Immature natural killer cell (primary cell): ENCODE data around the gene APLF. TPM values are rescaled to one million over a fixed set of nuclear protein-coding genes. Genes with fewer than 3 reads are reported as not detected.
"Not testable (repeated sequence)": the region's sequence is repeated elsewhere in the genome, so short reads cannot be mapped to it uniquely, and the experiment has no call there.

ENCODE experiments used
- DNase-seq, 3 donors: peaks; one replicate each; pipeline ENCODE4 v3.0.0; 2022; ENCODE audit warnings: mixed read lengths in 1 of 3
- H3K27ac Mint-ChIP-seq, 6 donors: one replicate each; pipeline ENCODE4 v1.8.0; 2020; ENCODE audit warnings: mixed read lengths in 6 of 6, mild to moderate bottlenecking in 5 of 6, inconsistent platforms in 4 of 6, moderate library complexity in 3 of 6
- H3K27me3 Mint-ChIP-seq, 3 donors: one replicate each; pipeline ENCODE4 v1.8.0; 2020 to 2021; ENCODE audit warnings: low read depth in 3 of 3, mild to moderate bottlenecking in 3 of 3, mixed read lengths in 3 of 3, moderate library complexity in 3 of 3, inconsistent platforms in 1 of 3
- H3K36me3 Mint-ChIP-seq, 3 donors: one replicate each; pipeline ENCODE4 v1.8.0; 2020; ENCODE audit warnings: mixed read lengths in 3 of 3, inconsistent platforms in 2 of 3, mild to moderate bottlenecking in 2 of 3
- H3K4me1 Mint-ChIP-seq, 2 donors: one replicate each; pipeline ENCODE4 v1.8.0; 2020; ENCODE audit warnings: inconsistent platforms in 2 of 2, mild to moderate bottlenecking in 2 of 2, mixed read lengths in 2 of 2, moderate library complexity in 1 of 2
- H3K4me3 Mint-ChIP-seq, 5 donors: one replicate each; pipeline ENCODE4 v1.8.0; 2020; ENCODE audit warnings: mild to moderate bottlenecking in 5 of 5, mixed read lengths in 5 of 5, inconsistent platforms in 3 of 5, moderate library complexity in 3 of 5
- H3K9me3 Mint-ChIP-seq, 6 donors: one replicate each; pipeline ENCODE4 v1.8.0; 2020; ENCODE audit warnings: mild to moderate bottlenecking in 6 of 6, mixed read lengths in 6 of 6, inconsistent platforms in 4 of 6, moderate library complexity in 3 of 6
- polyA plus RNA-seq, 3 donors: library from polyadenylated mRNA; unstranded; fragments of 300-500 nt; fragmentation: Illumina TruSeq; gene quantifications; one replicate each; pipeline ENCODE4 v1.2.3, GENCODE V29; 2021

APLF gene
- polyA plus RNA-seq, 3 donors from 2014 or later, result 0.74 to 0.97 TPM; not detected in 1

DNA sequence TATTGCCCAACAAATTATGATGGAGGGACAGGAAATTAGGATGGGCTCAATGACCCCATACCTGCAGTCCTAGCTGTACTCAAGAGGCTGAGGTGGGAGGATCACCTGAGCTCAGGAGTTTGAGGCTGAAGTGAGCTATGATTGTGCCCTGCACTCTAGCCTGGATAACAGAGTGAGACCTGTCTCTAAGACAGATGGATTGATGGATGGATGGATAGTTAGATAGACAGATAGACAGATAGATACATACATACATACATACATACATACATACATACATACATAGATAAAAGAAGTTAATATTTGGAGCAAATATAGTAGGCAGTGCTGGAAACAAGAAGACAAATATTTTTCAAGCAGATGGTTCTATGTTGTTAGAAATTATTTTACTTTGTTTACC is 97.9 kb downstream of the APLF start:
- DNase-seq, result no peak
- H3K36me3 Mint-ChIP-seq, result peaks cover 0 to 3% (median 0%) of the 10 kb centered on the region in 3 donors
- no peaks in the 10 kb centered on the region for H3K9me3 Mint-ChIP-seq
- H3K4me1 Mint-ChIP-seq, result no peaks in the 10 kb centered on the region
- no peak overlapping the region for H3K4me3 Mint-ChIP-seq
- peaks cover 0 to 1% (median 0%) of the 10 kb centered on the region in 3 donors for H3K27me3 Mint-ChIP-seq
- H3K27ac Mint-ChIP-seq, result no peak overlapping the region

DNA sequence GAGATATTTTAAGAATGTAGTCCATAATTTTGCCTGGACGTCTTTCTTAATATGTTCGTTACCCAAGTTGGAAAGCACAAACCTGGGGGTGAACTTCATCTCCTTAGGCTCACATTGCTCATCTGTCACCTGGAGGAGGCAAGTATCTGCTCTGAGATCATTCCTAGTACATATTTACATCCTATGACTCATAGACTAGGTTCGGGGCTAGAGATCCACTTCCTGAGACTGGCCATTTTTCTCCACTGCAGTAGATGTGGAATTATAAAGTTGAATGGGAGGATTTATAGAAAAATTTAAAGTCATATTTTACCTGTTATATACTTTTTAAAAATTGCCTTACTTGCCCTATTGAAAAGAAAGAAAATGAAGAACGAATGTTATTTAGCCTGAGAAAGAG is 98.5 kb downstream of the APLF start:
- Mint-ChIP-seq H3K27me3 (peaks cover 0 to 1% (median 0%) of the 10 kb centered on the region in 3 donors), H3K4me3 (no peak overlapping the region), H3K9me3 (peaks cover 0 to 5% (median 0%) of the 10 kb centered on the region in 6 donors), H3K4me1 (no peaks in the 10 kb centered on the region), H3K36me3 (peaks cover 0 to 3% (median 0%) of the 10 kb centered on the region in 3 donors), H3K27ac (no peak overlapping the region)
- no peak for DNase-seq

DNA sequence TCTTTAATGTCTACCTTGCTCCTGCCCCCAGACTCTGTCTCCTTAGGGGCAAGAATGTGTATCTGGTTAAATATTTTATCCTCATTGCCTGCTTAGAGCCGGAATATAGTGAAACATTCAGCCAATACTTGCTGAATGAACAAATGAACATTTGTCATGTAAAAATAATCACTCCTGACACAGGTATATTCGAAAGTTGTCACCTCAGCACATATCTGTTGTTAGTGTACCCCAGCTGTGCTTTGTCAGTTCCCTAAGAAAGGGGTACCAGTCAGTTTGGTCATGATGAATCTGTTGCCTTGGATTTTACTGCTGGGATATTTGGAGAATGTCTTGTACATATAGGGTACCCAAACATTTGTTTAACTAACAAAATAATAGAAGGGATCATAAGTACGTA is 99.0 kb downstream of the APLF start:
- Mint-ChIP-seq H3K4me1 (no peaks in the 10 kb centered on the region), H3K36me3 (peaks cover 0 to 3% (median 0%) of the 10 kb centered on the region in 3 donors), H3K4me3 (no peak overlapping the region), H3K9me3 (peaks cover 0 to 5% (median 0%) of the 10 kb centered on the region in 6 donors), H3K27ac (no peak overlapping the region), H3K27me3 (peaks cover 0 to 1% (median 0%) of the 10 kb centered on the region in 3 donors)
- DNase-seq, result no peak

DNA sequence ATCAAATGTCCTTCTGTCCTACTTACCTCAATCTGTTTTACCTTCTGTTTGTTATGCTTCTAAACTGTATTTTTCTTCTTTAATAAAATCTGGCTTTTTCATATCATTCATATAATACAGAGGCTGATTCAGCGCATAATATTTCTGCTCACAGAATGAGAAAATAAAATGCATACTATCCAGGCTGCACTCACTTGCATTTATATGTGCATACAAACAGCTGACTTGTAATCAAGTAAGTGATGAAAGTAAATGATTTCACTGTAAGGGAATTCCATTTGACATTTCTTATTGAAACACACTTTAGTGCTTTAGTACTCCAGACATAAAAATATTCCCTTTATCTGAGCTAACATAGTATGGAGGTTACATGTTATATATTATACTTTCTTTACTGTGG is 100.7 kb downstream of the APLF start:
- H3K27me3 Mint-ChIP-seq, result peaks cover 0 to 3% (median 0%) of the 10 kb centered on the region in 3 donors
- H3K36me3 Mint-ChIP-seq, result peaks cover 0 to 3% (median 0%) of the 10 kb centered on the region in 3 donors
- peaks cover 0 to 5% (median 0%) of the 10 kb centered on the region in 6 donors for H3K9me3 Mint-ChIP-seq
- H3K27ac Mint-ChIP-seq, result no peak overlapping the region
- DNase-seq, result no peak
- no peak overlapping the region for H3K4me3 Mint-ChIP-seq
- no peaks in the 10 kb centered on the region for H3K4me1 Mint-ChIP-seq

DNA sequence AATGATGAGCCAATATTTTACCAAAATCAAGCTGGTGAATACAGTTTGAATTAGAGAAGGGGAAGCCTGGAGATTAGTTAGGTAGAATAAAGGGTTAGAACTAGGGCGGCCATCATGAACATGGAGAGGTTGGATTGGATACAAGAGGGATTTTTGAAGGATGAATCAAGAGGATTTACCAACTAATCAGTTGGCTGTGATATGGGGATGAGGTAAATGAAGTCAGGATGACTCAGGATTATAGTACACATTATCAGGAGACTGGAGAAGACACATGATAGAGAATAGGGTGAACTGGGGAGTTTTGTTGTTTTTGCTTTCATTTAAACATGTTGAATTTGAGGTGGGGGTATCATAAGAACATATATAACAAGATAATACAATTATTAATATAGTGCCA is 102.2 kb downstream of the APLF start:
- Mint-ChIP-seq H3K36me3 (peaks cover 0 to 3% (median 0%) of the 10 kb centered on the region in 3 donors), H3K4me3 (no peak overlapping the region), H3K9me3 (peaks cover 0 to 5% (median 0%) of the 10 kb centered on the region in 6 donors), H3K4me1 (no peaks in the 10 kb centered on the region), H3K27ac (no peak overlapping the region), H3K27me3 (peaks cover 0 to 3% (median 0%) of the 10 kb centered on the region in 3 donors)
- DNase-seq, result no peak

DNA sequence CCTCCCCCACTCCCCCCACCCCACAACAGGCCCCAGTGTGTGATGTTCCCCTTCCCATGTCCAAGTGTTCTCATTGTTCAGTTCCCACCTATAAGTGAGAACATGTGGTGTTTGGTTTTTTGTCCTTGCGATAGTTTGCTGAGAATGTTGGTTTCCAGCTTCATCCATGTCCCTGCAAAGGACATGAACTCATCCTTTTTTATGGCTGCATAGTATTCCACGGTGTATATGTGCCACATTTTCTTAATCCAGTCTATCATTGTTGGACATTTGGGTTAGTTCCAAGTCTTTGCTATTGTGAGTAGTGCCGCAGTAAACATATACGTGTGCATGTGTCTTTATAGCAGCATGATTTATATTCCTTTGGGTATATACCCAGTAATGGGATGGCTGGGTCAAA is 103.0 kb downstream of the APLF start:
- H3K27ac Mint-ChIP-seq, H3K9me3 Mint-ChIP-seq, H3K36me3 Mint-ChIP-seq, H3K4me1 Mint-ChIP-seq, H3K4me3 Mint-ChIP-seq, DNase-seq, H3K27me3 Mint-ChIP-seq: not testable (repeated sequence)

DNA sequence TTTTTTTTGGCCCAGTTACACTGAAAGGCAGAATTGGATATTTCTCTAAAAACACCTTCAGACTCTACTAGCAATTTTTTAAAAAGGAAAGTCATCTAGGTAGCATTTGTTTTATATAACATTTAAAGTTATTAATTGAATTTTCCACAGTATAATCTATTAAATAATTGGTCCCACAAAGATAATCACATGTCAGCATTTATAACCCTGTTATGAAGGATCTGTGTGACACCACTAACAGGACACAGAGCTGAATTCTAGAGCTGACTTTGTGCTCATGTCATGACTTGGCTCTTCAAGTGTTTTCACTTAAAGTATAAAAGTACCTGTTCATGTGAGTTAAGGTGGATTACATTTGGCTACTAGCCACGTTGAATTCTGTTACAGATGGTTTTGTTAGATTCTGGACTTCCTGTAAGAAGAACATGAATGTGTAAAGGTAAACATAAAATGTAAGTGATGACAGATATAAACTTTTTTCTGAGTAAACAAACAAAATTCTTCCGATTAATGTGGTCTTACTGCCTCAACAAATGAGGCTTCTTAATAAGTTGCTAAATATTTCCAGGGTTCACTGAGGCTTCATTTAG is 106.9 kb downstream of the APLF start:
- Mint-ChIP-seq H3K36me3 (peaks cover 2 to 7% (median 6%) of the 10 kb centered on the region in 3 donors), H3K27ac (no peak overlapping the region), H3K27me3 (peaks cover 0 to 2% (median 0%) of the 10 kb centered on the region in 3 donors), H3K4me3 (no peak overlapping the region), H3K4me1 (no peaks in the 10 kb centered on the region), H3K9me3 (peaks cover 0 to 5% (median 0%) of the 10 kb centered on the region in 6 donors)
- DNase-seq, result no peak

DNA sequence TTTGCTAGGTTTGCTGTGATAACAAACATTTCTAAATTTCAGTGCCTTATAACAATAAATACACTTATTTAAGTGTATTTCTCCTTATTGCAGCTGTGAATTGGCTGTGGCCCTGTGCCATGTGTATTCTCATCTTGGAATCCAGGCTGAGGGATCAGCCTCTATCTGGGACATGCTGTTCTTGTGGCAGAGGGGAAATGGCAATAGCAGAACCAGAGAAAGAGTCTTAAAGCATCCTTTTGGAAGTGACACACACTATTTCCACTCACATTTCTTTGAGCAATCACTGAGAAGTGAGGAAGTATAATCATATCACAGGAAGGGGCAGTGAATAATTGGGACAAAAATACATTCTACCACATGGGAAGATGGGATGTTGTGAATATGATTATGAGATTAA is 109.8 kb downstream of the APLF start:
- Mint-ChIP-seq H3K4me1 (no peaks in the 10 kb centered on the region), H3K4me3 (no peak overlapping the region), H3K27me3 (no peaks in the 10 kb centered on the region), H3K27ac (no peak overlapping the region), H3K9me3 (no peaks in the 10 kb centered on the region), H3K36me3 (peaks cover 5 to 11% (median 9%) of the 10 kb centered on the region in 3 donors)
- no peak for DNase-seq

DNA sequence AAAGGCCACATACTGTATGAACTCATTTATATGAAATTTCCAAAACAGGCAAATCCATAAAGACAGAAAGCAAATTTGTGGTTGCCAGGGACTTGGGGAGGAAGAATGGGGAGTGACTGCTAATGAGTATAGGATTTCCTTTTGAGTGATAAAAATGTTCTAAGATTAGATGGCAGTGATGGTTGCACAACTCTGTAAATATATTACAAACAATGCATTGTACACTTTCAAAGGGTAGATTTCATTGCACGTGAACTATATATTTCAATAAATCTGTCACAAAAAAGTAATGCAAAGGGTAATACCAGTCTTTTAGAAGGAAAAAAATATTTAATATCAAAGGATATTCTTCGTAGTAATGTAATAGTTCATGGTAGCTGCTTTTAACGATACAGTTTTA is 112.3 kb downstream of the APLF start:
- H3K4me3 Mint-ChIP-seq, result no peak overlapping the region
- H3K4me1 Mint-ChIP-seq, result no peaks in the 10 kb centered on the region
- no peaks in the 10 kb centered on the region for H3K9me3 Mint-ChIP-seq
- H3K27ac Mint-ChIP-seq, result no peak overlapping the region
- DNase-seq, result no peak
- H3K27me3 Mint-ChIP-seq, result no peaks in the 10 kb centered on the region
- peaks cover 5 to 9% (median 8%) of the 10 kb centered on the region in 3 donors for H3K36me3 Mint-ChIP-seq

DNA sequence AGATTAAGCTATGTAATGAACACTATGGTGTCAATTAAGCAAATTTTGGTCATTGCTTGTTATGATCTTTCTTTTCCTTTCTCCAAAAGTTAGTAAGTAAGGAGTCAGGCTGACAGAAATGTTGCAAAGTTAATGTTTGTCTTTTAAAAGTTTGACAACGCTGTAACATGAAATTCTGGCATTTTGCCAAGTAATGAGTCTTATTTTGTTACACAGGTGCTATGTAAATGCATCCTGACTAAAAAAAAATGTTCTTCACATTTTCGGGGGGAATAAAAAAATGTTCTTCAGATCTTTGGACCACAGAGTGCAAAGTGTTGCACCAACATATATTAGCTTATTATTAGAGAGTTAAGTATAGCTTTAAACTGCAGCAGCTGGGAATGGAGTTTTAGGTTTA is 121.2 kb downstream of the APLF start:
- H3K36me3 Mint-ChIP-seq, result peaks cover 0 to 5% (median 3%) of the 10 kb centered on the region in 3 donors
- H3K4me3 Mint-ChIP-seq, result no peak overlapping the region
- no peaks in the 10 kb centered on the region for H3K9me3 Mint-ChIP-seq
- H3K27ac Mint-ChIP-seq, result no peak overlapping the region
- H3K4me1 Mint-ChIP-seq, result no peaks in the 10 kb centered on the region
- no peak for DNase-seq
- peaks cover 0 to 2% (median 0%) of the 10 kb centered on the region in 3 donors for H3K27me3 Mint-ChIP-seq

DNA sequence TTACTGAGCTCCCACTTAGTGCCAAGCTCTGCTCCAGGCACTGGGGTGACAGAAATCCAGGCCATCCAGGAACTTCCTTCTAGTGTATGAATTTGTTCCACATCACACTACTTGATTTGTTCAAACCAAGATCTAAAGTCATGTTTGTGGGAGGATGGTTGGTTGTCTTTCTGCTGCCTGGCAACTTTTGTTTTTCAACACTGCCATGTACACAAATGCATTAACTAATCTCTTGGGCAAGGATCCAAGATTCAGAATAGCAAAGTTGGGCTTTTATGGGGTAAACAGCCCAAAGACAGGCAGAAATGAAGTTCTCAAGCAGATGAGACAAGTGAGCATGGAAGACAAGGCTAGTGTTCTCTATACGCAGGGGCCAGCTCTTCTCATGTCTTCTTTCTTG is 122.6 kb downstream of the APLF start:
- Mint-ChIP-seq H3K9me3 (no peaks in the 10 kb centered on the region), H3K27ac (peak overlapping the region in 1 of 6 donors; percentile 43), H3K4me3 (no peak overlapping the region), H3K4me1 (peaks cover under 1 to 7% of the 10 kb centered on the region in 2 donors), H3K36me3 (peaks cover 0 to 5% (median 3%) of the 10 kb centered on the region in 3 donors), H3K27me3 (peaks cover 0 to 4% (median 1%) of the 10 kb centered on the region in 3 donors)
- DNase-seq, result no peak

DNA sequence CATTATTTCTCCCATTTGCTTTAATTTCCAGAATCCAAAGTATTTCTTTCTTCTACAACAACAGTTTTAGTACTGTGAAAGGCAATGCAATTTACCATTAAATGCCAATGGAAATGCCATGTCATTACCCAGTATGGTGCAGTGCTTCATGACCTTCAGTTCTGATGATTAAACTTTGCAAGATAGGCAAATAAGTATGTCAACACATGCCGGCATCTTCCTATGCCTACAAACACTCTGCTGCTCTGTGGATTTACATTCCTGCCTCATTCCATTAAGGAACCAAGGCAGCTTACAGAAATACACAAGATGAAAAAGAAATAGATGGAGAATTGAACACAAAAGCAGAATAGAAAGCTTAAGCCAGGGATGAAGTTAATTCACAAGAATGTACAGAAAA is 123.3 kb downstream of the APLF start:
- no peak overlapping the region for H3K4me3 Mint-ChIP-seq
- peaks cover 3 to 13% of the 10 kb centered on the region in 2 donors for H3K4me1 Mint-ChIP-seq
- H3K27ac Mint-ChIP-seq, result no peak overlapping the region
- H3K36me3 Mint-ChIP-seq, result peaks cover 0 to 5% (median 3%) of the 10 kb centered on the region in 3 donors
- no peaks in the 10 kb centered on the region for H3K9me3 Mint-ChIP-seq
- DNase-seq, result no peak
- H3K27me3 Mint-ChIP-seq, result peaks cover 0 to 4% (median 1%) of the 10 kb centered on the region in 3 donors

DNA sequence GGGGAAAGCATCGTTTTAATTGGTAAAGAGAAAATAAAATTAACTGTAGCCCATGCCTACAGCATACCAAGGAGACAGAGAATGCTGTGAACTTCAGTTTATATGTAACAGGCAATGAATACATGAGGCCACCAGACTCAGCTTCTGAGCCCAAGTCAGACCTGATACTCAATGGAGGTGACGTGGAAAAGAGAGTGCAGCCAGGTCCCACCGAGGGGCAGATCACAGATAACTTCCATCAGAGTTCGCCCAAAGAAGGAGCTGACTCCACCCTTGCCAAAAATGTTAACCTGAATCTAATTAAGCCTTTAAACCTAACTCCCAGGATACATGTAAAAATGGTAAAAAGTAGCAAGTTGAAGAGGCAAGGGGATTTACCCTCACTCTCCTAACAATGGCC is 123.8 kb downstream of the APLF start:
- Mint-ChIP-seq H3K27me3 (peaks cover 0 to 4% (median 1%) of the 10 kb centered on the region in 3 donors), H3K27ac (peak overlapping the region in 1 of 6 donors; percentile 32), H3K36me3 (peaks cover 0 to 5% (median 3%) of the 10 kb centered on the region in 3 donors), H3K4me3 (no peak overlapping the region), H3K4me1 (peaks cover 3 to 13% of the 10 kb centered on the region in 2 donors), H3K9me3 (no peaks in the 10 kb centered on the region)
- no peak for DNase-seq

DNA sequence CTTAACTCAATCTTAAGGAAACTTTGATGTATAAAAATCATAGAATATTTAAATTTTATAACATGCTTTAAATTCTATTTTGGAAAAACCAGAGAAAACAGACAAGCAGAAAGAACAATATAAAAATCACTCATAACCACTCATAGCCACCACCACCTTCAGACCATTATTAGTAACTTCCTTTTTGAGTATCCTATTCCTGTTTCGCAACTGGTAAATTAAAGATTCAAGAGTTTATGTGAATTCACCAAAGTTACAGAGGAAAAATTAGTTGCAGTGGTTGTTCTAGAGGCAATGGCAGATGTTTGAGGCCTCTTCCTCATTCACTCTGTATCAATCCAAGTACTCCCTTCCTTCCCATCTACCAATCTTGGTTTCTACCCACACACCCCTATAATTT is 126.7 kb downstream of the APLF start:
- Mint-ChIP-seq H3K27ac (no peak overlapping the region), H3K27me3 (peaks cover 1 to 8% (median 2%) of the 10 kb centered on the region in 3 donors), H3K36me3 (no peaks in the 10 kb centered on the region), H3K4me3 (peak overlapping the region in 1 of 5 donors; percentile 14), H3K9me3 (peaks cover 0 to 5% (median under 1%) of the 10 kb centered on the region in 6 donors), H3K4me1 (peaks cover 3 to 13% of the 10 kb centered on the region in 2 donors)
- no peak for DNase-seq
